Peyer's patch (tissue), 4 donors: Measurements from ENCODE around the gene PSMD13.

Experiments used
- POLR2A ChIP-seq, 2 donors: fragments of 450-650 bp; IDR thresholded peaks; one replicate each; pipeline ENCODE4 v1.5.1; 2017; ENCODE audit warnings: antibody characterized with exemption in 2 of 2, mild to moderate bottlenecking in 2 of 2, moderate library complexity in 2 of 2
- TF ChIP-seq, protein P1 (sequence below), 6 experiments: fragments of 450-650 bp in 4 of 6; fragments of 200-600 bp in 2 of 6; sonication (generic) in 1 of 6; IDR thresholded peaks; one replicate each; pipeline ENCODE4 v1.5.1; 2017 to 2019; ENCODE audit warnings: antibody characterized with exemption in 6 of 6, mild to moderate bottlenecking in 3 of 6, moderate library complexity in 1 of 6

DNA sequence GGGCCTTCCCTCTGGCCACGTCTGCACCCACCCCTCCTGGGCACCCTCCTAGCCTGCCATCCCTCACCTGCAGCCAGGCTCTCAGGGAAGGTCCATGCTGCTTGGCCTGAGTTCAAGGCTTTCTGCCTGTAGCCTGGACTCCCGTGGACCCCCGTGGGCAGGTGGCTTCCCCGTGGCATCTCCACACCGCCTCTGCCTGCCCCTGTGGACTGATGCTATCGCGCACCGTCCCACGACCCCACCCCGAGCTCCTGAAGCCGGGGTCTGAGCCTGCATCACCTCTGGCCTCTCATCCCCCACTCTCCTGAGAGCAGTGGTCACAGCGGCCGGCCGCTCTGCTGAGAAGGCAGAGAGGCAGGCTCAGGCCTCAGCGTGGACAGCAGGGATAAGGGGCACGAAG is 58.0 kb downstream of the PSMD13 start:
- TF ChIP-seq, protein P1, sequence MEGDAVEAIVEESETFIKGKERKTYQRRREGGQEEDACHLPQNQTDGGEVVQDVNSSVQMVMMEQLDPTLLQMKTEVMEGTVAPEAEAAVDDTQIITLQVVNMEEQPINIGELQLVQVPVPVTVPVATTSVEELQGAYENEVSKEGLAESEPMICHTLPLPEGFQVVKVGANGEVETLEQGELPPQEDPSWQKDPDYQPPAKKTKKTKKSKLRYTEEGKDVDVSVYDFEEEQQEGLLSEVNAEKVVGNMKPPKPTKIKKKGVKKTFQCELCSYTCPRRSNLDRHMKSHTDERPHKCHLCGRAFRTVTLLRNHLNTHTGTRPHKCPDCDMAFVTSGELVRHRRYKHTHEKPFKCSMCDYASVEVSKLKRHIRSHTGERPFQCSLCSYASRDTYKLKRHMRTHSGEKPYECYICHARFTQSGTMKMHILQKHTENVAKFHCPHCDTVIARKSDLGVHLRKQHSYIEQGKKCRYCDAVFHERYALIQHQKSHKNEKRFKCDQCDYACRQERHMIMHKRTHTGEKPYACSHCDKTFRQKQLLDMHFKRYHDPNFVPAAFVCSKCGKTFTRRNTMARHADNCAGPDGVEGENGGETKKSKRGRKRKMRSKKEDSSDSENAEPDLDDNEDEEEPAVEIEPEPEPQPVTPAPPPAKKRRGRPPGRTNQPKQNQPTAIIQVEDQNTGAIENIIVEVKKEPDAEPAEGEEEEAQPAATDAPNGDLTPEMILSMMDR (IDR thresholded peaks at IDR 0.05) = no peak
- TF ChIP-seq POLR2A (IDR thresholded peaks at IDR 0.05) = no peak
